HG03139 (cell line): Measurements from ENCODE around the gene TMPRSS3.

Experiments
- ATAC-seq: cut with Tn5 transposase; IDR thresholded peaks from one replicate; pipeline ENCODE4 v1.9.1; 2021; ENCODE audit not compliant: unreplicated experiment

Gene TMPRSS3

GRCh38 chr21:42374864-42375499 is 20.9 kb downstream of the TMPRSS3 start:
- no peak for ATAC-seq

GRCh38 chr21:42374457-42374856 is 21.4 kb downstream of the TMPRSS3 start:
- ATAC-seq, result no peak

- ATAC-seq, result no peak
These were observed 21.9 kb downstream of the TMPRSS3 start for GRCh38 chr21:42373908-42374455.

GRCh38 chr21:42373196-42373907 is 22.5 kb downstream of the TMPRSS3 start:
- no peak for ATAC-seq

DNA sequence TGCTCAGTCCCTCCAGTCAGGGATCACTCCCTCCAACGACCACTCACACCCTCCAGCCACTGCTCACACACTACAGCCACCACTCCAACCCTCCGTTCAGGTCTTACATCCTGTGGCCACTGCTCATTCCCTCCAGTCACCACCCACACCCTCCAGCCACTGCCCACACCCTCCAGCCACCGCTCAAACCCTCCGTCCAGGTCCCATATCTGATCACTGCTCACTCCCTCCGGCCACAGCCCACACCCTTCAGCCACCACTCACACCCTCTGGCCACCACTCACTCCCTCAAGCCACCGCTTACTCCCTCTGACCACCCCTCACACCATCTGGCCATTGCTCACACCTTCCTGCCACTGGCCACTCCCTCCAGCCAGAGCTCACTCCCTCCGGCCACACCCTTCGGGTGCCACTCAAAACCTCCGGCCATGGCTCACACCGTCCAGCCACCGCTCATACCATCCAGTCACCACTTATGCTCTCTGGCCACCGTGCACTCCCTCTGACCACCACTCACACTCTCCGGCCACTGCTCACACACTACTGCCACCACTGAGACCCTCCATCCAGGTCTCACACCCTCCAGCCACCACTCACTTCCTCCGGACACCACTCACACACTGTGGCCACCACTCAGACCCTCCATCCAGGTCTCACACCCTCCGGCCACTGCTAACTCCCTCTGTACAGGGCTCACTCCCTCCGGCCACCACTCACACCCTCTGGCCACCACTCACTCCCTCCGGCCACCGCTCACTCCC is 24.8 kb downstream of the TMPRSS3 start:
- ATAC-seq, result no peak

GRCh38 chr21:42369821-42370220 is 26.0 kb downstream of the TMPRSS3 start:
- ATAC-seq, result no peak

DNA sequence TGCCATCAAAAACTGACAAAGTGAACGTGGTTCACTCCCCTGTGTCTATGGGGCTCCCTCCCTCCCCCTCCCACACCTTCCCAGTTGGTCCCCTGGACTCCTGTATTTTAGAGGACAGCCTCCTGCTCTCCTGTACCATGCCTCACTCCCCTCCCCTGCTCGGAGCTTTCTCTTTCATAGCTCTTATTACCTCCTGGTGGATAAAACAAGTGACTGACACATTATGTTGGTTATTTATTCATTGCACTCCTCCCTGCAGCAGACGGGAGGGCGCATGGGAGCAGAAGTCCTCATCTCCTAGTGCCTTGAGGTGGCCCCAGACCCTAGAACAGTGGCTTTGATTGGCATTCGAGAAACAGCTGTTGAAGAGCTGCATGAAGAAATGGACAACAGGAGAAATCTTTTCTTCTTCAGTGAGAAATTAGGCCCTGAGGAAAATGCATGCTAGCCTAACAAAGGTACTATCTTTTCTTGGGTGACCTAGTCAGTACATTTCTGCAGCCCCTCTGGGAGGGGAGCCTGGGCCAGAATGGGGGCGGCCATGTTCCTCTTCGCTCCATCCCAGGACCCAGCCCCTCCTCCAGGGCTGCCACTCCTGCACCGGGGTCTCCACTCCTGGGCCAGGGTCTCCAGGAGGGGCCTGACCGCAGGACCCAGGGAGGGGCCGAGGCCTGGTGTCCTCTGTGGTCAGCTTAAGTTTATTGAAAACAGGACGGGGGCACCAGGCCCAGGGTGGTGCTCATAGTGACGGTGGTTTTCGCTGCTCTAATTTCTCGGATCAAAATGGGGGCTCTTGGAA is 28.3 kb downstream of the TMPRSS3 start:
- ATAC-seq, result no peak

- ATAC-seq, result no peak
These were observed 29.4 kb downstream of the TMPRSS3 start, which contains the start of gene TFF1 for GRCh38 chr21:42366292-42367010. TSS of gene TFF1 (minus strand) at chr21:42366535. CDS start at chr21:42366495, 40 bp downstream.

DNA sequence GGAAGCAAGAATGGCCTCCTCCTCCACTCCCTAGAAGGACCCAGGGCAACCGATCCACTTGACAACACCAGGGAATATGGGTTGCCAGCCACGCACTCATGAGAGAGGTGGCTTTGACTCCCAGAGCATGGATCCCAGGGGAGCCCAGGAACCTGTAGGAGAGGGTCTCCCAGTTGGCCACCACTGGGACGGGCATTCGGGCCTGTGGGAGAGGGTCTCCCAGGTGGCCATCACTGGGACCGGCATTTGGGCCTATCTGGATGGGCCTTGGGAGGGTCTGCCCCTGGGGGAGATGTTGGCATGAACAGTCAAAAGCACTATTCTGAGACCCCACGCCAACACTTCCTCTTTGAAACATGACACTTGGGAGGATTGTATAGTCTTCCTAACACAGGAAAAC is 30.1 kb downstream of the TMPRSS3 start:
- ATAC-seq, result no peak

- ATAC-seq, result no peak
These were observed 31.5 kb downstream of the TMPRSS3 start for GRCh38 chr21:42364304-42364865.

DNA sequence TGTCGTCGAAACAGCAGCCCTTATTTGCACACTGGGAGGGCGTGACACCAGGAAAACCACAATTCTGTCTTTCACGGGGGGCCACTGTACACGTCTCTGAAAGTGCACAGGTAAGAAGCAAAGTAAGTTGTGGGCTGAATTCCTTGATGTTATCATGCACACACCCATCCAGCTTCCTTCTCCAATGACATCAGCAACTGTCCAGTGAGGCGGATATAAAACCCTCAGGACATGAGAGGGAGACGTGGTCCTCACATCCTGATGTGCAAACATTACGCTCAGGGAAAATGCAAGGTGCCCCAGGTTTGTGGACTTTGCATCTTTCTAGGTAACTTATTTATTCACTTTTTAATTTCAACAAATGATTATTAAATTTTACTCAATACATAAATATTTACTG is 32.5 kb downstream of the TMPRSS3 start:
- ATAC-seq, result no peak

DNA sequence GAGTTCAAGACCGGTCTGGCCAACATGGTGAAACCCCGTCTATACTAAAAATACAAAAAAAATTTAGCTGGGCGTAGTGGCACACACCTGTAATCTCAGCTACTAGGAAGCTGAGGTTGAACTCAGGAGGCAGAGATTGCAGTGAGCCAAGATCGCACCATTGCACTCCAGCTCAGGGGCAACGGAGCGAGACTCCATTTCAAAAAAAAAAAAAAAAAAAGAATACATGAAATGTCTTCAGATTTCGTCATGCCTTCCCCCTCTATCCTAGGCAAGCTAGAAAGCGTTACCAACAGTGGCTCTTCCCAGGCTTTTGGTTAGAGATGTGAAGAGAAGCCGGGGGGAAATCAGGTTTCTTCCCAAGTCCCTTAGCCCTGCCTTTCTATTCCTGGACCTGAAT is 33.2 kb downstream of the TMPRSS3 start:
- no peak for ATAC-seq

- ATAC-seq, result no peak
These were observed 33.7 kb downstream of the TMPRSS3 start for GRCh38 chr21:42362198-42362597.

GRCh38 chr21:42361286-42361685 is 34.6 kb downstream of the TMPRSS3 start:
- ATAC-seq, result no peak

DNA sequence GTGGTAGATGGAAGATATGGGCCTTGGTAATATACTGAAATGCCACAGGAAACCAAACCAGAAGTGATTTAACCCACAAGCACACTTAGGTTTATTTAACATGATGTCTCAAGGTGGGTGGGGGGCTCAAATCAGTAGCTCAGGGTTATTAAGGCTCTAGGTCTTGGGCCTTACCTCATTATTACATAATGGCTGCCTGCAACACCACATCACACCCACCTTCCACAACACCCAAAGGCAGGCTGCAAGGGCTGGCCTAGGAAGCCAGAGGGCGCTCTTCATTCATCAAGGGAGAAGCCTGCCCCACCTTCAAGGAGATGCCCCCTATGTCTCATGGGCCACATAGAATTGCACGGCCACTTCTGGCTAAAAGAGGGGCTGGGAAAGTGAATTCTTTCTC is 35.5 kb downstream of the TMPRSS3 start:
- no peak for ATAC-seq

GRCh38 chr21:42358937-42359336 is 36.9 kb downstream of the TMPRSS3 start:
- no peak for ATAC-seq

- no peak for ATAC-seq
These were observed 37.6 kb downstream of the TMPRSS3 start for GRCh38 chr21:42358261-42358660.

DNA sequence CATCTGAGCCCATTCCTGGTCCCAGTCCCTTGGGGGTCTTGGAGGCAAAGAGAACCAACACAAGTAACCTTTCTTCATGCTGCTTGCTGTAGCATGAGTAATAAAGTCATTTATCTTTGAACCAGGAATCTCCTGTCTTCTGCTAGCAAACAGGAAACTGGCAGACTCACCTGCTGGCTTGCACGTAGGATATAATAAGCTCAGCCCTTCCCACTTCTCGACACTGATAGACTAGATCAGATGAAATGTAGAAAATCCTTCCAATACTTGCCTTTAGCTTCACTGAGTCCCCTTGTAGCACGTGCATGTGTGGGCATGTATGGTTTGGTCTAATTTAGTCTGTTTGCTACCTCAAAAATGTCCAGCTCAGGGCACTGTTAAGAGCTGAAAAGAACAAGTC is 38.5 kb downstream of the TMPRSS3 start:
- no peak for ATAC-seq

- no peak for ATAC-seq
These were observed 39.2 kb downstream of the TMPRSS3 start for GRCh38 chr21:42356650-42357049.

GRCh38 chr21:42356046-42356445 is 39.8 kb downstream of the TMPRSS3 start:
- ATAC-seq, result no peak
